ENCODE data around the gene EAPP.

- no peak for TF ChIP-seq POLR2A (IDR thresholded peaks at IDR 0.05; ENCODE audit: low read length)
- no peak for TF ChIP-seq GATA1 (IDR thresholded peaks at IDR 0.05; ENCODE audit: low read depth, low read length)
Observed at GRCh38 chr14:34475163-34475562, 64.3 kb downstream of the EAPP start.
